GM12878 (cell line): ENCODE results near the gene GPSM1. TPM values are rescaled to one million over a fixed set of nuclear protein-coding genes. Genes with fewer than 3 reads are reported as not detected.

ENCODE experiments used
- ATAC-seq: fragments of 200-7000 bp; cut with Tn5 transposase; 3 replicates; pipeline ENCODE4 v1.9.1; 2020; ENCODE audit warnings: mild to moderate bottlenecking, moderate library complexity
- BruUV-seq: library from RNA; stranded (reverse); fragments of 400-500 nt; replicated peaks from 2 replicates; lab custom pipeline; 2021; lab: Mats Ljungman, UMichigan
- CTCF ChIA-PET: fragments of 300-600 bp; sonication (Branson Sonifier 250); formaldehyde crosslinking; extraction: SDS; loops from one replicate; lab custom pipeline; 2021; ENCODE audit warnings: inconsistent platforms; lab: Yijun Ruan, JAX
- POLR2A ChIA-PET: fragments of 350-600 bp; formaldehyde crosslinking; extraction: SDS; loops from one replicate; lab custom pipeline; 2021; ENCODE audit warnings: inconsistent platforms; lab: Charles Lee
- RAD21 ChIA-PET: fragments of 300-600 bp; sonication (Branson Sonifier 250); formaldehyde crosslinking; loops from one replicate; lab custom pipeline; 2023; ENCODE audit warnings: antibody characterized with exemption; ENCODE audit not compliant: unreplicated experiment; lab: Charles Lee
- SMC1A ChIA-PET: fragments of 300-600 bp; sonication (Branson Sonifier 250); formaldehyde crosslinking; loops from one replicate; lab custom pipeline; 2023; ENCODE audit not compliant: unreplicated experiment, uncharacterized antibody; lab: Charles Lee
- DNase-seq: peaks from one replicate; pipeline ENCODE4 v3.0.0-alpha.2; 2011; ENCODE audit warnings: low read depth, low spot score
- FAIRE-seq: peaks from 3 replicates; lab custom pipeline; 2011; peaks lifted over from hg19 to GRCh38; lab: Jason Lieb, UNC
- H2AFZ ChIP-seq: 2 replicates; pipeline ENCODE4 v1.6.0; 2011; ENCODE audit warnings: low read depth, low read length, control low read depth; ENCODE audit not compliant: control insufficient read depth
- H3K27ac ChIP-seq: 2 replicates; pipeline ENCODE4 v1.5.1; 2011; ENCODE audit warnings: control low read depth; ENCODE audit not compliant: control insufficient read depth, insufficient read depth
- H3K27me3 ChIP-seq, 2 experiments: replicated peaks in 1 of 2; 2 replicates each; pipeline versions ENCODE4 v1.6.0 to v1.6.1; 2011; ENCODE audit warnings: low read length in 1 of 2; ENCODE audit not compliant: control insufficient read depth in 2 of 2, insufficient read depth in 2 of 2
- H3K36me3 ChIP-seq, 2 experiments: 2 replicates each; pipeline ENCODE4 v1.5.1; 2011; ENCODE audit warnings: low read length in 1 of 2; ENCODE audit not compliant: control insufficient read depth in 2 of 2, insufficient read depth in 2 of 2
- H3K4me1 ChIP-seq: 2 replicates; pipeline ENCODE4 v1.6.1; 2011; ENCODE audit warnings: mild to moderate bottlenecking, low read length, moderate library complexity, mixed read lengths; ENCODE audit not compliant: control insufficient read depth, insufficient read depth
- H3K4me2 ChIP-seq: 2 replicates; pipeline ENCODE4 v1.6.0; 2011; ENCODE audit warnings: control low read depth; ENCODE audit not compliant: control insufficient read depth, insufficient read depth
- H3K4me3 ChIP-seq: fragments of 200-600 bp; sonication (generic); 2 replicates; pipeline ENCODE4 v1.5.1; 2016
- H3K79me2 ChIP-seq: 2 replicates; pipeline ENCODE4 v1.6.0; 2011; ENCODE audit warnings: low read length; ENCODE audit not compliant: control insufficient read depth, insufficient read depth
- H3K9ac ChIP-seq: 2 replicates; pipeline ENCODE4 v1.8.0; 2011; ENCODE audit warnings: low read length, control low read depth, mixed read lengths; ENCODE audit not compliant: control insufficient read depth, insufficient read depth
- H3K9me3 ChIP-seq: replicated peaks from 3 replicates; pipeline ENCODE4 v1.5.1; 2011; ENCODE audit warnings: mild to moderate bottlenecking, low read length; ENCODE audit not compliant: control insufficient read depth, insufficient read depth
- H4K20me1 ChIP-seq: 2 replicates; pipeline ENCODE4 v1.6.0; 2011; ENCODE audit not compliant: control insufficient read depth, insufficient read depth
- BHLHE40 ChIP-seq, 2 experiments: fragments of 450-650 bp in 1 of 2; IDR thresholded peaks; 2 replicates each; pipeline ENCODE4 v1.6.1; 2011 to 2017; ENCODE audit warnings: low read depth in 2 of 2, borderline replicate concordance in 1 of 2, improper control_type of control experiment in 1 of 2, low read length in 1 of 2, mild to moderate bottlenecking in 1 of 2
- CHD1 ChIP-seq: IDR thresholded peaks from 2 replicates; pipeline ENCODE4 v1.6.1; 2012; ENCODE audit warnings: low read depth, low read length, improper control_type of control experiment
- CUX1 ChIP-seq: IDR thresholded peaks from 2 replicates; pipeline ENCODE4 v1.6.1; 2012; ENCODE audit warnings: improper control_type of control experiment, low read depth, low read length; ENCODE audit not compliant: insufficient replicate concordance
- DPF2 ChIP-seq: fragments of 450-650 bp; IDR thresholded peaks from 2 replicates; pipeline ENCODE4 v1.6.1; 2017; ENCODE audit warnings: mild to moderate bottlenecking
- MXI1 ChIP-seq: fragments of 150-350 bp; IDR thresholded peaks from 2 replicates; pipeline ENCODE4 v1.6.1; 2011; ENCODE audit warnings: low read depth, mild to moderate bottlenecking, inconsistent platforms, low read length, improper control_type of control experiment
- NBN ChIP-seq: fragments of 450-650 bp; IDR thresholded peaks from 2 replicates; pipeline ENCODE4 v1.6.1; 2016
- NFXL1 ChIP-seq: fragments of 450-650 bp; IDR thresholded peaks from 2 replicates; pipeline ENCODE4 v1.6.1; 2017; ENCODE audit warnings: antibody characterized with exemption, mild to moderate bottlenecking, borderline replicate concordance
- RAD51 ChIP-seq: fragments of 450-650 bp; IDR thresholded peaks from 2 replicates; pipeline ENCODE4 v1.6.1; 2016; ENCODE audit warnings: moderate library complexity, mild to moderate bottlenecking, inconsistent platforms
- ZBED1 ChIP-seq: IDR thresholded peaks from 2 replicates; pipeline ENCODE4 v1.6.1; 2016; ENCODE audit warnings: borderline replicate concordance
- WGBS: methylation state at CpG from one replicate; pipeline ENCODE4 v1.1.6; 2016; ENCODE audit warnings: low lambda C conversion rate; ENCODE audit not compliant: insufficient replicate concordance, insufficient coverage; ENCODE audit errors: missing lambda C conversion rate; 5-methylcytosine and 5-hydroxymethylcytosine counted together
- in situ Hi-C: fragments of 300-500 bp; cut with MboI; formaldehyde crosslinking; loops from 9 replicates; pipeline ENCODE4 v1.14.3; 2018; ENCODE audit warnings: mixed read lengths
- intact Hi-C: fragments of 100-400 bp; cut with micrococcal nuclease; formaldehyde crosslinking; loops from one replicate; pipeline ENCODE4 v1.14.2; 2022; ENCODE audit not compliant: unreplicated experiment
- polyA plus RNA-seq, 11 experiments: library from polyadenylated mRNA; depleted of rRNA in 4 of 11; unstranded in 6 of 11; stranded (reverse) in 5 of 11; fragments of >200 nt; fragmentation: Nextera tagmentation in 4 of 11; fragmentation: Illumina TruSeq in 1 of 11; extraction: Ambion mirVana in 4 of 11; extraction: Trizol in 1 of 11; gene quantifications; 1 replicate in 1 of 11; 2 replicates in 10 of 11; pipeline versions ENCODE4 v1.2.1 to v1.2.3, GENCODE V29; 2011 to 2016; ENCODE audit warnings: inconsistent platforms in 2 of 11, missing spikeins in 2 of 11, low read depth in 1 of 11
- total RNA-seq, 4 experiments: library from RNA; depleted of rRNA in 3 of 4; stranded (reverse); fragments of >200 nt in 3 of 4; fragmentation: Illumina TruSeq in 1 of 4; extraction: Trizol in 1 of 4; gene quantifications; 2 replicates each; pipeline versions ENCODE4 v1.2.1 to v1.2.3, GENCODE V29; 2013 to 2021
- TF ChIP-seq, protein P1 (sequence below): fragments of 150-350 bp; IDR thresholded peaks from 2 replicates; pipeline ENCODE4 v1.6.1; 2016; ENCODE audit warnings: low read depth, low read length
- TF ChIP-seq, protein P2 (sequence below): IDR thresholded peaks from 2 replicates; pipeline ENCODE4 v1.6.1; 2011; ENCODE audit warnings: borderline replicate concordance, low read depth, mild to moderate bottlenecking, moderate library complexity, mixed read lengths, low read length; ENCODE audit not compliant: insufficient read depth; ENCODE audit errors: extremely low read length
- TF ChIP-seq, protein P3 (sequence below): fragments of 450-650 bp; IDR thresholded peaks from 2 replicates; pipeline ENCODE4 v1.6.1; 2016; ENCODE audit warnings: mild to moderate bottlenecking

The GPSM1 gene
- total and polyA plus RNA-seq, 10 of the 15 experiments (the other 5 are each of a cell fraction or from before 2014, with no cell fraction given), result 0.04 to 0.10 (median 0.10) TPM; not detected in 7

DNA sequence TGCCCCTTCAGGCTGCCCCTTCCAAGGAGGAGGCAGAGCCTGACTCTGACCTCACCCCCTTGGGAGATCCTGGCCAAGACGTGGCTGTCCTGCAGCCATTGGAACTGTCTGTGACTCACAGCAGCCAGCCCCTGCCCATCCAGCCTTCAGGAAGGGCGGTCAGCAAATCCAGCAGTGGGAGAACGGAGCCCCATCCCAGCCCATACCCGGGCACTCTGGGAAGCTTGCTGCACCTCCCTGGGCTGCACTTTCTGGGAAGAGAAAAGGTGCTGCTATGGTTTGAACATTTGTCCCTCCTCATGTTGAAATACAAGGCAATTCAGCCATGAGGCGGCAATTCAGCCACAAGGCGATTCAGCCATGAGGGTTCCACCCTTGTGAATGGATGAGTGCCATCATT, 47.9 kb upstream of the GPSM1 start:
- H3K27ac ChIP-seq, result no peak overlapping the region
- intact Hi-C loops, result no loop called here
- H3K4me3 ChIP-seq, result no peak overlapping the region
- ATAC-seq, result no peak
- RAD21 ChIA-PET, result interaction anchor here (1.6 kb wide), 1 partner anchor 109 kb away, joined by 6 read pairs; no protein-coding TSS in a partner anchor
- H3K36me3 ChIP-seq, result no peaks in the 10 kb centered on the region
- WGBS, result 50% methylated on average over 6 of the region's 6 CpGs
- SMC1A ChIA-PET, result no interaction called here
- H3K9ac ChIP-seq, result no peak overlapping the region
- CTCF ChIA-PET, result interaction anchor here (0.8 to 2.2 kb wide), 2 partner anchors 109 to 157 kb away, joined by 4 to 9 read pairs; no protein-coding TSS in a partner anchor
- no peaks in the 10 kb centered on the region for H3K9me3 ChIP-seq
- no peaks in the 10 kb centered on the region; a peak in 1 of 4 replicates for H3K27me3 ChIP-seq
- H3K79me2 ChIP-seq, result no peaks in the 10 kb centered on the region
- DNase-seq, result no peak
- TF ChIP-seq, protein P1, sequence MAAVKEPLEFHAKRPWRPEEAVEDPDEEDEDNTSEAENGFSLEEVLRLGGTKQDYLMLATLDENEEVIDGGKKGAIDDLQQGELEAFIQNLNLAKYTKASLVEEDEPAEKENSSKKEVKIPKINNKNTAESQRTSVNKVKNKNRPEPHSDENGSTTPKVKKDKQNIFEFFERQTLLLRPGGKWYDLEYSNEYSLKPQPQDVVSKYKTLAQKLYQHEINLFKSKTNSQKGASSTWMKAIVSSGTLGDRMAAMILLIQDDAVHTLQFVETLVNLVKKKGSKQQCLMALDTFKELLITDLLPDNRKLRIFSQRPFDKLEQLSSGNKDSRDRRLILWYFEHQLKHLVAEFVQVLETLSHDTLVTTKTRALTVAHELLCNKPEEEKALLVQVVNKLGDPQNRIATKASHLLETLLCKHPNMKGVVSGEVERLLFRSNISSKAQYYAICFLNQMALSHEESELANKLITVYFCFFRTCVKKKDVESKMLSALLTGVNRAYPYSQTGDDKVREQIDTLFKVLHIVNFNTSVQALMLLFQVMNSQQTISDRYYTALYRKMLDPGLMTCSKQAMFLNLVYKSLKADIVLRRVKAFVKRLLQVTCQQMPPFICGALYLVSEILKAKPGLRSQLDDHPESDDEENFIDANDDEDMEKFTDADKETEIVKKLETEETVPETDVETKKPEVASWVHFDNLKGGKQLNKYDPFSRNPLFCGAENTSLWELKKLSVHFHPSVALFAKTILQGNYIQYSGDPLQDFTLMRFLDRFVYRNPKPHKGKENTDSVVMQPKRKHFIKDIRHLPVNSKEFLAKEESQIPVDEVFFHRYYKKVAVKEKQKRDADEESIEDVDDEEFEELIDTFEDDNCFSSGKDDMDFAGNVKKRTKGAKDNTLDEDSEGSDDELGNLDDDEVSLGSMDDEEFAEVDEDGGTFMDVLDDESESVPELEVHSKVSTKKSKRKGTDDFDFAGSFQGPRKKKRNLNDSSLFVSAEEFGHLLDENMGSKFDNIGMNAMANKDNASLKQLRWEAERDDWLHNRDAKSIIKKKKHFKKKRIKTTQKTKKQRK, result no peak
- TF ChIP-seq ZBED1, result no peak
- TF ChIP-seq BHLHE40 (IDR thresholded peaks at IDR 0.05; ENCODE audit: borderline replicate concordance in 1 of 2, low read depth in 2 of 2, low read length in 1 of 2), result no peak
- no peak for TF ChIP-seq CUX1
- TF ChIP-seq NFXL1, result no peak
- no peak for TF ChIP-seq CHD1
- TF ChIP-seq, protein P2, sequence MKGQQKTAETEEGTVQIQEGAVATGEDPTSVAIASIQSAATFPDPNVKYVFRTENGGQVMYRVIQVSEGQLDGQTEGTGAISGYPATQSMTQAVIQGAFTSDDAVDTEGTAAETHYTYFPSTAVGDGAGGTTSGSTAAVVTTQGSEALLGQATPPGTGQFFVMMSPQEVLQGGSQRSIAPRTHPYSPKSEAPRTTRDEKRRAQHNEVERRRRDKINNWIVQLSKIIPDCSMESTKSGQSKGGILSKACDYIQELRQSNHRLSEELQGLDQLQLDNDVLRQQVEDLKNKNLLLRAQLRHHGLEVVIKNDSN, result no peak
- no peak for TF ChIP-seq NBN
- TF ChIP-seq, protein P3, sequence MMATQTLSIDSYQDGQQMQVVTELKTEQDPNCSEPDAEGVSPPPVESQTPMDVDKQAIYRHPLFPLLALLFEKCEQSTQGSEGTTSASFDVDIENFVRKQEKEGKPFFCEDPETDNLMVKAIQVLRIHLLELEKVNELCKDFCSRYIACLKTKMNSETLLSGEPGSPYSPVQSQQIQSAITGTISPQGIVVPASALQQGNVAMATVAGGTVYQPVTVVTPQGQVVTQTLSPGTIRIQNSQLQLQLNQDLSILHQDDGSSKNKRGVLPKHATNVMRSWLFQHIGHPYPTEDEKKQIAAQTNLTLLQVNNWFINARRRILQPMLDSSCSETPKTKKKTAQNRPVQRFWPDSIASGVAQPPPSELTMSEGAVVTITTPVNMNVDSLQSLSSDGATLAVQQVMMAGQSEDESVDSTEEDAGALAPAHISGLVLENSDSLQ, result no peak
- TF ChIP-seq DPF2, result no peak
- TF ChIP-seq MXI1, result no peak
- TF ChIP-seq RAD51, result no peak
- POLR2A ChIA-PET, result no interaction called here
- no peaks in the 10 kb centered on the region for H3K4me1 ChIP-seq
- H4K20me1 ChIP-seq, result no peaks in the 10 kb centered on the region
- FAIRE-seq, result no peak
- no peak overlapping the region for H3K4me2 ChIP-seq
- BruUV-seq, result no TSS peak
- H2AFZ ChIP-seq, result no peak overlapping the region
- in situ Hi-C loops, result no loop called here
